Endothelial cell of umbilical vein (primary cell): Measurements from ENCODE around the gene ZC4H2.

Experiments used
- CTCF ChIP-seq, 2 donors: IDR thresholded peaks; 1 replicate in 1 of 2; 2 replicates in 1 of 2; pipeline ENCODE4 v1.5.1; 2011; ENCODE audit warnings: low read length in 2 of 2, mild to moderate bottlenecking in 2 of 2, moderate library complexity in 2 of 2, control low read depth in 1 of 2, inconsistent platforms in 1 of 2, low read depth in 1 of 2; ENCODE audit not compliant: insufficient read depth in 1 of 2; ENCODE audit errors: extremely low read depth in 1 of 2
- GATA2 ChIP-seq: IDR thresholded peaks from 2 replicates; pipeline ENCODE4 v1.7.0; 2011; ENCODE audit warnings: low read depth, mild to moderate bottlenecking, moderate library complexity, mixed read lengths, low read length; ENCODE audit not compliant: insufficient read length, insufficient read depth
- MAX ChIP-seq: IDR thresholded peaks from 2 replicates; pipeline ENCODE4 v1.6.1; 2011; ENCODE audit not compliant: insufficient read depth, insufficient read length
- POLR2A ChIP-seq: IDR thresholded peaks from 2 replicates; pipeline ENCODE4 v1.6.1; 2012; ENCODE audit warnings: low read depth, mild to moderate bottlenecking, control low read depth, low read length

GRCh38 chrX:64975491-64975890 is 759 bp downstream of the ZC4H2 start:
- no peak for TF ChIP-seq POLR2A
- peak in 1 of 2 donors; percentile 2 for TF ChIP-seq CTCF (IDR thresholded peaks at IDR 0.05; ENCODE audit: extremely low read depth in 1 of 2, insufficient read depth in 1 of 2, low read depth in 1 of 2, low read length in 2 of 2)
- TF ChIP-seq GATA2 = no peak
- TF ChIP-seq MAX = no peak
